HepG2 (cell line): ENCODE data around the gene PTPN5. TPM values are rescaled to one million over a fixed set of nuclear protein-coding genes. Genes with fewer than 3 reads are reported as not detected.

ENCODE experiments used
- ATAC-seq: fragments of 200-7000 bp; cut with Tn5 transposase; 3 replicates; pipeline ENCODE4 v1.9.1; 2020; ENCODE audit warnings: mild to moderate bottlenecking, moderate library complexity
- BruUV-seq: library from RNA; stranded (reverse); fragments of 400-500 nt; replicated peaks from 2 replicates; lab custom pipeline; 2021; lab: Mats Ljungman, UMichigan
- CTCF ChIA-PET: fragments of 300-600 bp; formaldehyde crosslinking; extraction: SDS; loops from one replicate; lab custom pipeline; 2021; ENCODE audit warnings: low total read pairs, inconsistent platforms, low intra/inter-chr PET ratio; lab: Yijun Ruan, JAX
- POLR2A ChIA-PET: fragments of 350-600 bp; sonication (Branson Sonifier 250); formaldehyde crosslinking; loops from one replicate; lab custom pipeline; 2020; ENCODE audit warnings: antibody characterized with exemption, inconsistent platforms; lab: Yijun Ruan, JAX
- DNase-seq: peaks from one replicate; pipeline ENCODE4 v3.0.0-alpha.2; 2015; ENCODE audit warnings: low spot score
- FAIRE-seq: peaks from 3 replicates; lab custom pipeline; 2011; peaks lifted over from hg19 to GRCh38; lab: Jason Lieb, UNC
- H2AFZ ChIP-seq: one replicate; pipeline ENCODE4 v1.6.1; 2011; ENCODE audit warnings: low read length, inconsistent platforms
- H3K27ac ChIP-seq: fragments of 300-600 bp; 3 replicates; pipeline ENCODE4 v1.8.0; 2011; ENCODE audit warnings: mixed run types, mild to moderate bottlenecking, mixed read lengths, low read length, inconsistent platforms; ENCODE audit not compliant: insufficient read depth; ENCODE audit errors: extremely low read length
- H3K27me3 ChIP-seq, 2 experiments: fragments of 200-600 bp in 1 of 2; 2 replicates in 1 of 2; 3 replicates in 1 of 2; pipeline versions ENCODE4 v1.6.0 to v1.8.0; 2011; ENCODE audit warnings: low read length in 2 of 2, mild to moderate bottlenecking in 2 of 2, moderate library complexity in 2 of 2, inconsistent platforms in 1 of 2; ENCODE audit not compliant: insufficient read depth in 2 of 2, control insufficient read depth in 1 of 2
- H3K36me3 ChIP-seq, 2 experiments: fragments of 200-600 bp in 1 of 2; replicated peaks in 1 of 2; 2 replicates in 1 of 2; 3 replicates in 1 of 2; pipeline versions ENCODE4 v1.5.1 to v1.8.0; 2011; ENCODE audit warnings: low read length in 2 of 2, inconsistent platforms in 1 of 2; ENCODE audit not compliant: insufficient read depth in 2 of 2, control insufficient read depth in 1 of 2
- H3K4me1 ChIP-seq: 2 replicates; pipeline ENCODE4 v1.5.1; 2012; ENCODE audit warnings: low read length, inconsistent platforms; ENCODE audit not compliant: insufficient read depth
- H3K4me2 ChIP-seq: 2 replicates; pipeline ENCODE4 v1.6.0; 2011; ENCODE audit warnings: low read depth, low read length, inconsistent platforms
- H3K4me3 ChIP-seq, 3 experiments: fragments of 200-600 bp in 1 of 3; sonication (generic), shearing (Covaris generic) in 1 of 3; replicated peaks in 1 of 3; 2 replicates each; pipeline ENCODE4 v1.5.1; 2011 to 2016; ENCODE audit warnings: low read length in 3 of 3, inconsistent platforms in 2 of 3, low read depth in 2 of 3, mild to moderate bottlenecking in 2 of 3, control low read depth in 1 of 3, mixed read lengths in 1 of 3; ENCODE audit not compliant: insufficient read depth in 1 of 3
- H3K79me2 ChIP-seq: one replicate; pipeline ENCODE4 v1.6.1; 2011; ENCODE audit warnings: low read length, inconsistent platforms; ENCODE audit not compliant: insufficient read depth
- H3K9ac ChIP-seq: 2 replicates; pipeline ENCODE4 v1.6.0; 2011; ENCODE audit warnings: mild to moderate bottlenecking, low read depth, low read length, inconsistent platforms; ENCODE audit not compliant: insufficient read depth
- H3K9me3 ChIP-seq: 2 replicates; pipeline ENCODE4 v1.5.1; 2012; ENCODE audit warnings: mild to moderate bottlenecking, low read length
- H4K20me1 ChIP-seq: 2 replicates; pipeline ENCODE4 v1.6.0; 2011; ENCODE audit warnings: inconsistent platforms, mild to moderate bottlenecking, low read length, moderate library complexity; ENCODE audit not compliant: insufficient read depth
- SP1 ChIP-seq, 2 experiments: fragments of 450-650 bp in 1 of 2; sonication (generic) in 1 of 2; formaldehyde crosslinking in 1 of 2; IDR thresholded peaks; 2 replicates each; pipeline versions ENCODE4 v1.4.0 to v1.6.1; 2016 to 2020; ENCODE audit warnings: missing genetic modification reagents in 1 of 2
- ZNF24 ChIP-seq: fragments of 450-650 bp; IDR thresholded peaks from 2 replicates; pipeline ENCODE4 v1.6.1; 2017; ENCODE audit warnings: antibody characterized with exemption, mild to moderate bottlenecking
- WGBS: methylation state at CpG from one replicate; pipeline ENCODE4 v1.1.6; 2017; ENCODE audit warnings: low lambda C conversion rate; 5-methylcytosine and 5-hydroxymethylcytosine counted together
- in situ Hi-C: cut with HindIII; loops from 2 replicates; pipeline ENCODE4 v1.10.0; 2017; ENCODE audit warnings: low pct_unique_long_range_greater_than_20kb; ENCODE audit not compliant: extremely low pct_ligation_motif_present
- intact Hi-C: fragments of 100-400 bp; cut with micrococcal nuclease; formaldehyde crosslinking; loops from one replicate; pipeline ENCODE4 v1.10.0; 2022; ENCODE audit not compliant: unreplicated experiment
- polyA plus RNA-seq, 8 experiments: library from polyadenylated mRNA; depleted of rRNA in 3 of 8; stranded (reverse) in 7 of 8; unstranded in 1 of 8; fragments of >200 nt; fragmentation: Illumina TruSeq in 4 of 8; extraction: Trizol in 4 of 8; gene quantifications; 2 replicates each; pipeline versions ENCODE4 v1.2.1 to v1.2.3, GENCODE V29; 2011 to 2016; ENCODE audit warnings: low read depth in 4 of 8, missing spikeins in 1 of 8, mixed read lengths in 1 of 8; ENCODE audit not compliant: insufficient read depth in 1 of 8
- total RNA-seq, 5 experiments: library from RNA; depleted of rRNA; stranded (reverse); fragments of >200 nt; fragmentation: Illumina TruSeq; extraction: Trizol; gene quantifications; 2 replicates each; pipeline ENCODE4 v1.2.3, GENCODE V29; 2016; ENCODE audit warnings: low read depth in 1 of 5
- TF ChIP-seq, protein P1 (sequence below): sonication (generic); formaldehyde crosslinking; IDR thresholded peaks from 2 replicates; pipeline ENCODE4 v1.9.0; 2021; ENCODE audit warnings: mild to moderate bottlenecking, missing genetic modification reagents

The PTPN5 gene
- total and polyA plus RNA-seq, 2 of the 13 experiments (the other 11 are each of a cell fraction or from before 2014, with no cell fraction given): not detected

DNA sequence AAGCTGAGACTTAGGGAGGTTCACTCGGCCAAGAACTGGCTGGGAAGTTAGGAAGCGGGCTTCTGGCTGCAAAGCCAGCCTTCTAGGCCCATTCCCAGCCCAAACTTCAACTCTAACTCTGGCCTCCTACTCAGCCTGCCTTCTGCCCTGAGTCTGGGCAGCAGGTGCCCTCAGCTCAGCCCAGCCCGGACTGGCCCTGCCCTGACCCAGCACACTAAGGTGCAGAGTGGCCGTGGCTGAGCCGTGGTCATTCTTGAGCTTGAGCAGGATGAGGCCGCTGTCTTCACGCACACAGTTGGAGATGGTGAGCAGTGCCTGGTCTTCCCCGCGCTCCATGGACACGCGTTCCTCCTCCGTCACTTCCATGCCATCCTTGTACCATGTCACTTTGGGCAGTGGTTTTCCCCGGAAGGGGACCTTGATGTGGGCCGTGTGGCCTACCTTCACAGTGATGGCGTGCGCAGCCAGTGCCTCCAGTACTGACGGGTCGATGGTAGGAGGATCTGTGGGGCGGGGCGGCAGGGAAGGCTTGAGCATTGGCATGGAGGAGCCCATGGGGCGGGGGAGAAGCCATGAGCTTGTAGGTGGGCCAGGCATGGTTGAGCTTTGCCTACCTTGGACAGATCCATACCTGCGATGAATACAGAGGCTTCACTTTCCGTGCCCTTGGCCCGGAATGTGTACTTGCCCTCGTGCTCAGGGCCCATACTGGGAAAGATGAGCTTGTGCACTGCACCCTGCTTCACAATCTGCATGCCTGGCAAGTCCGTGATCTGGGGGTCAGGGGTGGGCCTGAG lies 77.8 kb downstream of the PTPN5 start (continued):
- TF ChIP-seq, protein P1, sequence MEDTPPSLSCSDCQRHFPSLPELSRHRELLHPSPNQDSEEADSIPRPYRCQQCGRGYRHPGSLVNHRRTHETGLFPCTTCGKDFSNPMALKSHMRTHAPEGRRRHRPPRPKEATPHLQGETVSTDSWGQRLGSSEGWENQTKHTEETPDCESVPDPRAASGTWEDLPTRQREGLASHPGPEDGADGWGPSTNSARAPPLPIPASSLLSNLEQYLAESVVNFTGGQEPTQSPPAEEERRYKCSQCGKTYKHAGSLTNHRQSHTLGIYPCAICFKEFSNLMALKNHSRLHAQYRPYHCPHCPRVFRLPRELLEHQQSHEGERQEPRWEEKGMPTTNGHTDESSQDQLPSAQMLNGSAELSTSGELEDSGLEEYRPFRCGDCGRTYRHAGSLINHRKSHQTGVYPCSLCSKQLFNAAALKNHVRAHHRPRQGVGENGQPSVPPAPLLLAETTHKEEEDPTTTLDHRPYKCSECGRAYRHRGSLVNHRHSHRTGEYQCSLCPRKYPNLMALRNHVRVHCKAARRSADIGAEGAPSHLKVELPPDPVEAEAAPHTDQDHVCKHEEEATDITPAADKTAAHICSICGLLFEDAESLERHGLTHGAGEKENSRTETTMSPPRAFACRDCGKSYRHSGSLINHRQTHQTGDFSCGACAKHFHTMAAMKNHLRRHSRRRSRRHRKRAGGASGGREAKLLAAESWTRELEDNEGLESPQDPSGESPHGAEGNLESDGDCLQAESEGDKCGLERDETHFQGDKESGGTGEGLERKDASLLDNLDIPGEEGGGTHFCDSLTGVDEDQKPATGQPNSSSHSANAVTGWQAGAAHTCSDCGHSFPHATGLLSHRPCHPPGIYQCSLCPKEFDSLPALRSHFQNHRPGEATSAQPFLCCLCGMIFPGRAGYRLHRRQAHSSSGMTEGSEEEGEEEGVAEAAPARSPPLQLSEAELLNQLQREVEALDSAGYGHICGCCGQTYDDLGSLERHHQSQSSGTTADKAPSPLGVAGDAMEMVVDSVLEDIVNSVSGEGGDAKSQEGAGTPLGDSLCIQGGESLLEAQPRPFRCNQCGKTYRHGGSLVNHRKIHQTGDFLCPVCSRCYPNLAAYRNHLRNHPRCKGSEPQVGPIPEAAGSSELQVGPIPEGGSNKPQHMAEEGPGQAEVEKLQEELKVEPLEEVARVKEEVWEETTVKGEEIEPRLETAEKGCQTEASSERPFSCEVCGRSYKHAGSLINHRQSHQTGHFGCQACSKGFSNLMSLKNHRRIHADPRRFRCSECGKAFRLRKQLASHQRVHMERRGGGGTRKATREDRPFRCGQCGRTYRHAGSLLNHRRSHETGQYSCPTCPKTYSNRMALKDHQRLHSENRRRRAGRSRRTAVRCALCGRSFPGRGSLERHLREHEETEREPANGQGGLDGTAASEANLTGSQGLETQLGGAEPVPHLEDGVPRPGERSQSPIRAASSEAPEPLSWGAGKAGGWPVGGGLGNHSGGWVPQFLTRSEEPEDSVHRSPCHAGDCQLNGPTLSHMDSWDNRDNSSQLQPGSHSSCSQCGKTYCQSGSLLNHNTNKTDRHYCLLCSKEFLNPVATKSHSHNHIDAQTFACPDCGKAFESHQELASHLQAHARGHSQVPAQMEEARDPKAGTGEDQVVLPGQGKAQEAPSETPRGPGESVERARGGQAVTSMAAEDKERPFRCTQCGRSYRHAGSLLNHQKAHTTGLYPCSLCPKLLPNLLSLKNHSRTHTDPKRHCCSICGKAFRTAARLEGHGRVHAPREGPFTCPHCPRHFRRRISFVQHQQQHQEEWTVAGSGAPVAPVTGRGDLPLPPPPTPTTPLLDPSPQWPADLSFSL (CRISPR knock-in tag): no peak
- TF ChIP-seq, all 625 proteins: peak for 0

DNA sequence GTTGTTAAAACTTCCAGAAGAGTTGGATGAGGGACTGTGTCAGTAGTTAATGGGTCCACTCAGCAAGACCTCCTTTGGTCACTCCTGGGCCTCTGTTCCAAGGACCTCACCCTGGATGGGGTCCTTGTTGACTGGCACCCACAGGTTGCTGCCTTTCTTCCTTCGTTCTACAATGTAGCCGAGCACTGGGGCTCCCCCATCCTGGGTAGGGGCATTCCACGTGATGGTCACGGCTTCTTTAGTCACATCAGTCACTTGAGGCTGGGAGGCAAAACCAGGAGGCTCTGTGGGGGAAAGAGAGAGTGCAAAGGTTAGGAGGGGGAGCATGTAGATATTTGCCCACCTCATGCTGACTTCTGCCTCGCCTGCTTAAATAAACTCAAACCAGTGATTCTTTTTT lies 81.1 kb downstream of the PTPN5 start:
- Histone ChIP-seq H3K9me3 (no peaks in the 10 kb centered on the region), H3K79me2 (no peaks in the 10 kb centered on the region), H3K9ac (no peak overlapping the region), H3K27me3 (peaks cover 4 to 81% of the 10 kb centered on the region in 2 experiments), H2AFZ (no peak overlapping the region), H3K4me1 (no peaks in the 10 kb centered on the region), H3K27ac (no peak overlapping the region), H3K36me3 (no peaks in the 10 kb centered on the region), H4K20me1 (no peaks in the 10 kb centered on the region), H3K4me3 (no peak overlapping the region), H3K4me2 (no peak overlapping the region)
- no TSS peak for BruUV-seq
- DNase-seq (no peak), FAIRE-seq (no peak), ATAC-seq (no peak)
- ChIA-PET POLR2A (no interaction called here), CTCF (no interaction called here)
- TF ChIP-seq SP1 (IDR thresholded peaks at IDR 0.05) (no peak), SP1 (CRISPR knock-in tag; IDR thresholded peaks at IDR 0.05) (no peak), ZNF24 (no peak)
- in situ Hi-C loops: no loop called here
- intact Hi-C loops: no loop called here
- WGBS: 0% methylated on average over 3 of the region's 5 CpGs
